K562 (cell line): ENCODE data around the gene ZNF644. TPM values are rescaled to one million over a fixed set of nuclear protein-coding genes. Genes with fewer than 3 reads are reported as not detected.

ENCODE experiments used
- ARID3B ChIP-seq: fragments of 250-450 bp; sonication (Bioruptor Pico); IDR thresholded peaks from 2 replicates; pipeline ENCODE4 v1.4.0; 2020; ENCODE audit warnings: borderline replicate concordance
- ATF1 ChIP-seq, 2 experiments: fragments of 450-650 bp in 1 of 2; IDR thresholded peaks; 2 replicates each; pipeline ENCODE4 v1.6.1; 2016; ENCODE audit warnings: missing compliant biosample characterization in 1 of 2, missing genetic modification characterization in 1 of 2
- BCOR ChIP-seq: fragments of 450-650 bp; IDR thresholded peaks from 2 replicates; pipeline ENCODE4 v1.6.1; 2016
- CBX3 ChIP-seq, 2 experiments: IDR thresholded peaks; 1 replicate in 1 of 2; 2 replicates in 1 of 2; pipeline ENCODE4 v1.6.1; 2012; ENCODE audit warnings: inconsistent platforms in 2 of 2, low read length in 2 of 2, borderline replicate concordance in 1 of 2, control low read depth in 1 of 2
- CCAR2 ChIP-seq: fragments of 200-400 bp; formaldehyde crosslinking; IDR thresholded peaks from 2 replicates; pipeline ENCODE4 v1.6.1; 2017; ENCODE audit warnings: mild to moderate bottlenecking, low read depth, low read length
- CEBPG ChIP-seq, 3 experiments: fragments of 200-800 bp in 1 of 3; sonication (Bioruptor generic) in 1 of 3; sonication (generic) in 1 of 3; formaldehyde crosslinking in 1 of 3; IDR thresholded peaks in 2 of 3; conservative IDR thresholded peaks in 1 of 3; 2 replicates each; pipeline versions ENCODE4 v1.6.1 to v1.8.0; 2016 to 2022; ENCODE audit warnings: missing compliant biosample characterization in 2 of 3, missing genetic modification characterization in 2 of 3, mild to moderate bottlenecking in 1 of 3, missing genetic modification reagents in 1 of 3
- CHD2 ChIP-seq: IDR thresholded peaks from 2 replicates; pipeline ENCODE4 v1.6.1; 2011; ENCODE audit warnings: low read depth, low read length
- CLOCK ChIP-seq: fragments of 250-450 bp; sonication (Bioruptor Pico); IDR thresholded peaks from 2 replicates; pipeline ENCODE4 v1.4.0; 2020; ENCODE audit warnings: mild to moderate bottlenecking, moderate library complexity, borderline replicate concordance
- E2F3 ChIP-seq: fragments of 250-450 bp; sonication (Bioruptor Pico); IDR thresholded peaks from 2 replicates; pipeline ENCODE4 v1.4.0; 2020; ENCODE audit warnings: mild to moderate bottlenecking
- HDAC2 ChIP-seq: fragments of 450-650 bp; IDR thresholded peaks from 2 replicates; pipeline ENCODE4 v1.6.1; 2016; ENCODE audit warnings: mild to moderate bottlenecking
- HLTF ChIP-seq: fragments of 450-650 bp; IDR thresholded peaks from 2 replicates; pipeline ENCODE4 v1.6.1; 2016
- LARP7 ChIP-seq: fragments of 450-650 bp; IDR thresholded peaks from 2 replicates; pipeline ENCODE4 v1.6.1; 2016
- MCM3 ChIP-seq: fragments of 450-650 bp; IDR thresholded peaks from 2 replicates; pipeline ENCODE4 v1.6.1; 2016
- NELFE ChIP-seq: IDR thresholded peaks from 2 replicates; pipeline ENCODE4 v1.6.1; 2011; ENCODE audit warnings: mild to moderate bottlenecking; ENCODE audit not compliant: insufficient read depth, insufficient read length
- NFIC ChIP-seq: fragments of 450-650 bp; IDR thresholded peaks from 2 replicates; pipeline ENCODE4 v1.6.1; 2017; ENCODE audit warnings: mild to moderate bottlenecking, inconsistent platforms
- RHOXF2B ChIP-seq: fragments of 250-450 bp; sonication (Bioruptor Pico); conservative IDR thresholded peaks from 2 replicates; pipeline ENCODE4 v1.5.1; 2021
- SIRT6 ChIP-seq: IDR thresholded peaks from one replicate; pipeline ENCODE4 v1.6.1; 2012; ENCODE audit warnings: low read depth, mild to moderate bottlenecking, control low read depth, inconsistent platforms, low read length, moderate library complexity
- TAF1 ChIP-seq: IDR thresholded peaks from 2 replicates; pipeline ENCODE4 v1.6.1; 2011; ENCODE audit warnings: mild to moderate bottlenecking, low read length, moderate library complexity; ENCODE audit not compliant: insufficient read depth, control insufficient read depth, severe bottlenecking; ENCODE audit errors: extremely low read depth
- THRA ChIP-seq: fragments of 450-650 bp; IDR thresholded peaks from 2 replicates; pipeline ENCODE4 v1.6.1; 2017; ENCODE audit warnings: mild to moderate bottlenecking, moderate library complexity
- USF1 ChIP-seq: sonication (generic); formaldehyde crosslinking; IDR thresholded peaks from 2 replicates; pipeline ENCODE4 v1.9.0; 2022; ENCODE audit warnings: mild to moderate bottlenecking, missing genetic modification reagents
- ZFP36 ChIP-seq: fragments of 150-350 bp; IDR thresholded peaks from 2 replicates; pipeline ENCODE4 v1.6.1; 2018; ENCODE audit warnings: low read length, low read depth; ENCODE audit not compliant: partially characterized antibody
- ZNF232 ChIP-seq: sonication (generic); formaldehyde crosslinking; IDR thresholded peaks from 2 replicates; pipeline ENCODE4 v1.8.0; 2022; ENCODE audit warnings: mild to moderate bottlenecking, missing genetic modification reagents
- ZNF780A ChIP-seq: fragments of 250-450 bp; sonication (Bioruptor Pico); IDR thresholded peaks from 2 replicates; pipeline ENCODE4 v1.5.0; 2021; ENCODE audit warnings: mild to moderate bottlenecking
- polyA plus RNA-seq, 8 experiments: library from polyadenylated mRNA; depleted of rRNA in 4 of 8; stranded (reverse) in 5 of 8; unstranded in 3 of 8; fragments of >200 nt; fragmentation: Nextera tagmentation in 2 of 8; fragmentation: Illumina TruSeq in 1 of 8; extraction: Ambion mirVana in 2 of 8; extraction: Trizol in 1 of 8; gene quantifications; 2 replicates each; pipeline versions ENCODE4 v1.2.1 to v1.2.3, GENCODE V29; 2011 to 2014; ENCODE audit warnings: inconsistent platforms in 1 of 8, missing spikeins in 1 of 8
- total RNA-seq, 7 experiments: library from RNA; depleted of rRNA in 6 of 7; stranded (reverse); fragments of >200 nt in 6 of 7; fragmentation: Illumina TruSeq in 2 of 7; extraction: Trizol in 2 of 7; gene quantifications; 2 replicates each; pipeline versions ENCODE4 v1.2.1 to v1.2.3, GENCODE V29; 2011 to 2021; ENCODE audit warnings: low replicate concordance in 1 of 7

ZNF644 gene
- total and polyA plus RNA-seq, 9 of the 15 experiments (the other 6 are each of a cell fraction or from before 2014, with no cell fraction given), result 25.3 to 71.4 (median 39.6) TPM

- no peak for TF ChIP-seq ARID3B (CRISPR knock-in tag)
- no peak for TF ChIP-seq CCAR2
- TF ChIP-seq E2F3 (CRISPR knock-in tag), result no peak
- TF ChIP-seq USF1 (CRISPR knock-in tag), result no peak
- TF ChIP-seq RHOXF2B (CRISPR knock-in tag), result no peak
- TF ChIP-seq ZFP36, result peak; percentile 10
- no peak for TF ChIP-seq TAF1
- no peak for TF ChIP-seq ZNF780A
- no peak for TF ChIP-seq HDAC2
- no peak for TF ChIP-seq BCOR
- no peak for TF ChIP-seq CLOCK (CRISPR knock-in tag)
- no peak for TF ChIP-seq ZNF232 (CRISPR knock-in tag)
- no peak for TF ChIP-seq ATF1 (CRISPR knock-in tag; IDR thresholded peaks at IDR 0.05)
- TF ChIP-seq ATF1 (tag; IDR thresholded peaks at IDR 0.05), result peak; percentile 44; the same call in 1 of the 2 replicates
- TF ChIP-seq THRA, result no peak
- no peak for TF ChIP-seq SIRT6
- no peak for TF ChIP-seq CEBPG (CRISPR knock-in tag; IDR thresholded peaks at IDR 0.05)
- peak; percentile 29 to 39; a peak in 2 of 4 replicates for TF ChIP-seq CEBPG (tag; conservative IDR thresholded peaks at IDR 0.05 in 1 of 2, IDR thresholded peaks at IDR 0.05 in 1 of 2)
- TF ChIP-seq NFIC, result no peak
- TF ChIP-seq LARP7, result no peak
- TF ChIP-seq CBX3 (IDR thresholded peaks at IDR 0.05; ENCODE audit: borderline replicate concordance in 1 of 2, low read length in 2 of 2), result peak in 1 of 2 experiments; percentile 95; a peak in 1 of 3 replicates
- TF ChIP-seq HLTF, result no peak
- TF ChIP-seq CHD2, result no peak
- no peak for TF ChIP-seq MCM3
- TF ChIP-seq NELFE, result no peak
These were observed 95.6 kb downstream of the ZNF644 start (continued) for GRCh38 chr1:90925928-90926869.
